ENCODE measurements around the gene AAMDC. TPM values are rescaled to one million over a fixed set of nuclear protein-coding genes. Genes with fewer than 3 reads are reported as not detected.
A peak's percentile ranks its signal among the peaks of the same experiment; 100 is the strongest.

Gene AAMDC
- 22.0 and 23.2 TPM in 2 replicates for total RNA-seq

DNA sequence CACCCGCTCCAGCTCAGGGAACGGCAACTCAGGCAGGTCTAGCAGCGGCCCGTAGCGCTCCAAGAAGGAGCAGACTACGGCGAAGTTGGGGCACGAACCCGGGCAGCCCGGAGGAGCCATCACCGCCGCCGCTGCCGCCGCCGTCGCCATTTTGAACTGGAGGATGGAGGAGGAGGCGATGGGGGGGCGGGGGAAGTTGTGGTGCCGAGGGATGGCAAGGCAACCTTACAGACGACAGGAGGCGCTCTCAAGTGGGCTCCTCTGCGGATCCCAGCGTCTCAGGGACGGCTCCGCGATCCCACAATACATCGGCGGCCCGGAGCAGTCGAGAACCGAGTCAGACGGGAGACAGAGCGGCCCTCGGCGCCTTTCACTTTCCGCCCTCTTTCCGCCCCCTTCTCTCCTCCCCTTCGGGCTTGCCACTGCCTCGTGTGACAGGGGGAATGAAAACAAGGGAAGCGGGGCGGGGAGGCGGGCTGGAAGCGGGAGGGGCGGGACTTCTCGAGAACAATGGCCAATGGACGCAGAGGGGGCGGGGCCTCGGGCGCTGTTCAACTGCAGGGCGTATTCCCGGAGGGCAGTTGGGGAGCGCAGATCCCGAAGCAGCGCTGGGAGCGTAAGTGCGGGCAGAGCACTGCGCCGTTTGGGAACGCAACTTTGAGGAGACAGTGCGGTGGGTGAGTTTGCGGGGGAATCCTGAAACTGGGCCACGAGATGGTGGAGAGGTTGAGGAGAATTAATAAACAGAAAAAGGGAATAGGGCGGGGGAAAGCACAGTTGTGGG lies at the start of gene AAMDC, which contains the start of gene RSF1:
Gene AAMDC (plus strand): TSS at position 580 of the 784 bp plus-strand sequence. CDS start 21,353 bp downstream, outside the sequence.
Gene RSF1 (minus strand): TSS at position 158 of the 784 bp plus-strand sequence. CDS start 8 bp downstream, at position 150.
- TF ChIP-seq, protein P1, sequence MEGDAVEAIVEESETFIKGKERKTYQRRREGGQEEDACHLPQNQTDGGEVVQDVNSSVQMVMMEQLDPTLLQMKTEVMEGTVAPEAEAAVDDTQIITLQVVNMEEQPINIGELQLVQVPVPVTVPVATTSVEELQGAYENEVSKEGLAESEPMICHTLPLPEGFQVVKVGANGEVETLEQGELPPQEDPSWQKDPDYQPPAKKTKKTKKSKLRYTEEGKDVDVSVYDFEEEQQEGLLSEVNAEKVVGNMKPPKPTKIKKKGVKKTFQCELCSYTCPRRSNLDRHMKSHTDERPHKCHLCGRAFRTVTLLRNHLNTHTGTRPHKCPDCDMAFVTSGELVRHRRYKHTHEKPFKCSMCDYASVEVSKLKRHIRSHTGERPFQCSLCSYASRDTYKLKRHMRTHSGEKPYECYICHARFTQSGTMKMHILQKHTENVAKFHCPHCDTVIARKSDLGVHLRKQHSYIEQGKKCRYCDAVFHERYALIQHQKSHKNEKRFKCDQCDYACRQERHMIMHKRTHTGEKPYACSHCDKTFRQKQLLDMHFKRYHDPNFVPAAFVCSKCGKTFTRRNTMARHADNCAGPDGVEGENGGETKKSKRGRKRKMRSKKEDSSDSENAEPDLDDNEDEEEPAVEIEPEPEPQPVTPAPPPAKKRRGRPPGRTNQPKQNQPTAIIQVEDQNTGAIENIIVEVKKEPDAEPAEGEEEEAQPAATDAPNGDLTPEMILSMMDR (IDR thresholded peaks at IDR 0.05; ENCODE audit: insufficient read depth, low read depth, low read length): peak; percentile 73
- DNase-seq (ENCODE audit: low read depth): peak; percentile 99
- peak within 1 kb of the TSS; percentile 99 for H3K4me3 ChIP-seq (ENCODE audit: low read depth, low read length)

DNA sequence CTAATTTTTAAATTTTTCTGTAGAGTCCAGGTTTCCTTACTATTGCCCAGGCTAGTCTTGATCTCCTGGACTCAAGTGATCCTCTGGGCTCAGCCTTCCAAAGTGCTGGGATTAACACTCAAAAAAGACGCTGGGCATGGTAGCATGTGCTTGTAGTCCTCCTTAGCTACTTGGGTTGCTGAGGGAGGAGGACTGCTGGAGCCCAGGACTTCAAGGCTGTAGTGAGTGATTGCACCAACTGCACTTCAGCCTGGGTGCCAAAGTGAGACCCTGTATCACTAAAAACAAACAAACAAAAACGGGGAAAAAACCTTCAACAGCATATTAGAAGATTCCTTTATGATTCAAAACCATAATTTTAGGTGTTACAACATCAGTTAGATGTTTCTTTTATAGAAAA lies 45.0 kb upstream of the AAMDC start:
- TF ChIP-seq, protein P1 (IDR thresholded peaks at IDR 0.05; ENCODE audit: insufficient read depth, low read depth, low read length): no peak
- no peak for DNase-seq (ENCODE audit: low read depth)

DNA sequence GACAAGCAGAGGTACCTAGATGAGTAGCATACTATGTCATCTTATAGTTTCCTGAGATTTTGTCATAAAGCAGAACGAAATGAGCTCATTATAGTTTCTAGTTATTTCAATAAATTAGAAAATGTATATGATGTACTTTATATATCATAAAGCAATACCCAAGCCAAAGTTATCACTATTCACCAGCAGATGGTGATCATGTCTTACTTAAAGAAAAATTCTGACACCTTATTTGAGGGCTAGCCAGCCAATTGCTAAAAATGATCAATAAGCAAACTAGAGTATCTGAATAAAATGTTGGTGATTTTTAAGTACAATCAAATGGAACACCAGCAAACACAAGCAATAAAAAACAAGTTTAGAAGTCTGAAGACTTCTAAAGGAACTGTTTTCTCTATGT lies 44.5 kb upstream of the AAMDC start:
- H3K4me3 ChIP-seq (ENCODE audit: low read depth, low read length): no peak overlapping the region
- TF ChIP-seq, protein P1 (IDR thresholded peaks at IDR 0.05; ENCODE audit: insufficient read depth, low read depth, low read length): peak; percentile 44
- DNase-seq (ENCODE audit: low read depth): peak; percentile 36

More for the DNA sequence above, 45.0 kb upstream of the AAMDC start:
- no peak overlapping the region for H3K4me3 ChIP-seq (ENCODE audit: low read depth, low read length)

GRCh38 chr11:77778118-77778517 lies 42.8 kb upstream of the AAMDC start:
- TF ChIP-seq, protein P1 (IDR thresholded peaks at IDR 0.05; ENCODE audit: insufficient read depth, low read depth, low read length): no peak
- no peak for DNase-seq (ENCODE audit: low read depth)
- H3K4me3 ChIP-seq (ENCODE audit: low read depth, low read length): no peak overlapping the region

- DNase-seq (ENCODE audit: low read depth): no peak
- no peak overlapping the region for H3K4me3 ChIP-seq (ENCODE audit: low read depth, low read length)
- TF ChIP-seq, protein P1 (IDR thresholded peaks at IDR 0.05; ENCODE audit: insufficient read depth, low read depth, low read length): no peak
These were observed 42.4 kb upstream of the AAMDC start for GRCh38 chr11:77778549-77778948.

DNA sequence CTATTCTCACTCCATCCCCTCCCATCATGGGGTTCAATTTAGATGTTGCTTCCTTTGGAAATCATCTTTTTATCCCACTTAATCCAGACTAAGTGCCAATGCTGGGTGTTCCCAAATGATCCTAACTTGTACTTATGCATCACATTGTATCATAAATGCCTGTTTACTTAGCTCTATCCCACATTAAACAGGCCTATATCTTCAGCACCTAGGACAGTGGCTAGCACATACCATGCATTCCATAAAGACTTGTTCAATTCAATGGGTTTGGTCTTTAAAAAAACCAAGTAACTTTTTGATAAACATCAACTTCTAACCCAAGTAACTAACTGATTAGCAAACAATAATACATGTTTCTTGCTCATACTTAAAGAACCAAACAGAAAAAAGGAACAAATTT lies 41.0 kb upstream of the AAMDC start:
- TF ChIP-seq, protein P1 (IDR thresholded peaks at IDR 0.05; ENCODE audit: insufficient read depth, low read depth, low read length): no peak
- DNase-seq (ENCODE audit: low read depth): peak; percentile 31
- no peak overlapping the region for H3K4me3 ChIP-seq (ENCODE audit: low read depth, low read length)

Data from fibroblast of villous mesenchyme (primary cell).